K562 (cell line): ENCODE measurements around the gene C5AR2. TPM values are rescaled to one million over a fixed set of nuclear protein-coding genes. Genes with fewer than 3 reads are reported as not detected.
A peak's percentile ranks its signal among the peaks of the same experiment; 100 is the strongest.

Source experiments
- ATAC-seq: fragments of 200-7000 bp; cut with Tn5 transposase; 3 replicates; pipeline ENCODE4 v1.9.1; 2020; ENCODE audit warnings: moderate library complexity
- BruUV-seq: library from RNA; stranded (reverse); fragments of 400-500 nt; replicated peaks from 2 replicates; lab custom pipeline; 2021; lab: Mats Ljungman, UMichigan
- CTCF ChIA-PET: fragments of 300-600 bp; formaldehyde crosslinking; extraction: SDS; loops from one replicate; lab custom pipeline; 2021; ENCODE audit warnings: low intra/inter-chr PET ratio; lab: Yijun Ruan, JAX
- POLR2A ChIA-PET: fragments of 300-600, 350-650 bp; sonication (Branson Sonifier 250); formaldehyde crosslinking; extraction: SDS; loops from one replicate; lab custom pipeline; 2021; ENCODE audit warnings: antibody characterized with exemption, inconsistent platforms; lab: Yijun Ruan, JAX
- DNase-seq, 4 experiments: peaks; one replicate each; pipeline versions ENCODE4 v3.0.0 to v3.0.0-alpha.2; 2011 to 2018; ENCODE audit warnings: low spot score in 3 of 4, mixed read lengths in 3 of 4; ENCODE audit errors: extremely low read depth in 1 of 4
- FAIRE-seq: peaks from 2 replicates; lab custom pipeline; 2011; peaks lifted over from hg19 to GRCh38; lab: Jason Lieb, UNC
- H2AFZ ChIP-seq: 2 replicates; pipeline ENCODE4 v1.6.0; 2011; ENCODE audit warnings: low read depth, low read length, control low read depth, inconsistent platforms
- H3K27ac ChIP-seq: fragments of 200-600 bp; 3 replicates; pipeline ENCODE4 v1.8.0; 2011; ENCODE audit warnings: low read depth, mild to moderate bottlenecking, control low read depth, inconsistent platforms, low read length, moderate library complexity, mixed read lengths; ENCODE audit errors: extremely low read depth
- H3K27me3 ChIP-seq, 2 experiments: fragments of 300-600 bp in 1 of 2; 2 replicates in 1 of 2; 3 replicates in 1 of 2; pipeline versions ENCODE4 v1.6.0 to v1.8.0; 2011; ENCODE audit warnings: inconsistent platforms in 2 of 2, low read length in 2 of 2, mild to moderate bottlenecking in 1 of 2, mixed read lengths in 1 of 2, moderate library complexity in 1 of 2; ENCODE audit not compliant: control insufficient read depth in 2 of 2, insufficient read depth in 2 of 2
- H3K36me3 ChIP-seq: fragments of 300-600 bp; 3 replicates; pipeline ENCODE4 v1.8.0; 2011; ENCODE audit warnings: mild to moderate bottlenecking, low read length, inconsistent platforms; ENCODE audit not compliant: control insufficient read depth, insufficient read depth
- H3K4me1 ChIP-seq, 2 experiments: fragments of 200-600 bp in 1 of 2; replicated peaks in 1 of 2; 2 replicates in 1 of 2; 3 replicates in 1 of 2; pipeline versions ENCODE4 v1.5.1 to v1.8.0; 2011; ENCODE audit warnings: inconsistent platforms in 2 of 2, low read length in 2 of 2, mild to moderate bottlenecking in 1 of 2, mixed read lengths in 1 of 2, moderate library complexity in 1 of 2; ENCODE audit not compliant: control insufficient read depth in 2 of 2, insufficient read depth in 2 of 2
- H3K4me2 ChIP-seq: 2 replicates; pipeline ENCODE4 v1.6.1; 2011; ENCODE audit warnings: low read length, control low read depth, inconsistent platforms, mixed read lengths; ENCODE audit not compliant: insufficient read depth
- H3K4me3 ChIP-seq: fragments of 200-600 bp; sonication (generic), shearing (Covaris generic); 2 replicates; pipeline ENCODE4 v1.5.1; 2016; ENCODE audit warnings: control low read depth, inconsistent platforms
- H3K79me2 ChIP-seq: fragments of 200-600 bp; 3 replicates; pipeline ENCODE4 v1.8.0; 2011; ENCODE audit warnings: low read length, inconsistent platforms; ENCODE audit not compliant: control insufficient read depth, insufficient read depth
- H3K9ac ChIP-seq, 2 experiments: 2 replicates each; pipeline versions ENCODE4 v1.6.0 to v1.6.1; 2011; ENCODE audit warnings: low read depth in 2 of 2, low read length in 2 of 2, control low read depth in 1 of 2, inconsistent platforms in 1 of 2, mild to moderate bottlenecking in 1 of 2, mixed read lengths in 1 of 2; ENCODE audit not compliant: insufficient read depth in 1 of 2
- H3K9me1 ChIP-seq: one replicate; pipeline ENCODE4 v1.6.0; 2011; ENCODE audit warnings: inconsistent platforms, mild to moderate bottlenecking, low read length, moderate library complexity; ENCODE audit not compliant: control insufficient read depth, insufficient read depth
- H3K9me3 ChIP-seq: replicated peaks from 2 replicates; pipeline ENCODE4 v1.5.1; 2011; ENCODE audit warnings: low read depth, low read length, inconsistent platforms; ENCODE audit not compliant: control insufficient read depth, insufficient read depth
- H4K20me1 ChIP-seq: replicated peaks from 2 replicates; pipeline ENCODE4 v1.6.1; 2011; ENCODE audit warnings: low read length, inconsistent platforms, mixed read lengths; ENCODE audit not compliant: control insufficient read depth, insufficient read depth
- CREM ChIP-seq: IDR thresholded peaks from 2 replicates; pipeline ENCODE4 v1.6.1; 2014; ENCODE audit warnings: antibody characterized with exemption, low read depth
- CTBP1 ChIP-seq: fragments of 450-650 bp; IDR thresholded peaks from 2 replicates; pipeline ENCODE4 v1.6.1; 2016; ENCODE audit warnings: borderline replicate concordance
- ELF2 ChIP-seq: fragments of 250-450 bp; sonication (Bioruptor Pico); IDR thresholded peaks from 2 replicates; pipeline ENCODE4 v1.5.0; 2021; ENCODE audit warnings: mild to moderate bottlenecking
- FOS ChIP-seq: IDR thresholded peaks from 3 replicates; pipeline ENCODE4 v1.6.1; 2011; ENCODE audit not compliant: insufficient read length; ENCODE audit errors: extremely low read depth
- FOXJ2 ChIP-seq: fragments of 200-800 bp; sonication (Bioruptor generic); IDR thresholded peaks from 2 replicates; pipeline ENCODE4 v1.6.1; 2016; ENCODE audit warnings: missing genetic modification characterization, missing compliant biosample characterization
- FUS ChIP-seq: fragments of 200-400 bp; formaldehyde crosslinking; optimal IDR thresholded peaks from 2 replicates; pipeline ENCODE3; 2017; ENCODE audit warnings: low read depth, low read length
- HINFP ChIP-seq: fragments of 450-650 bp; conservative IDR thresholded peaks from 2 replicates; pipeline ENCODE4 v1.6.1; 2016; ENCODE audit warnings: missing genetic modification characterization, low read depth, mild to moderate bottlenecking, control low read depth, missing compliant biosample characterization
- KLF10 ChIP-seq: fragments of 250-450 bp; sonication (Bioruptor Pico); IDR thresholded peaks from 2 replicates; pipeline ENCODE4 v1.6.1; 2021; ENCODE audit warnings: matching md5 sums
- RREB1 ChIP-seq: fragments of 250-450 bp; sonication (Bioruptor Pico); IDR thresholded peaks from 2 replicates; pipeline ENCODE4 v1.4.0; 2020
- SREBF1 ChIP-seq: fragments of 150-350 bp; IDR thresholded peaks from 2 replicates; pipeline ENCODE4 v1.6.1; 2014; ENCODE audit warnings: antibody characterized with exemption, low read depth, low read length, borderline replicate concordance
- USF1 ChIP-seq: sonication (generic); formaldehyde crosslinking; IDR thresholded peaks from 2 replicates; pipeline ENCODE4 v1.9.0; 2022; ENCODE audit warnings: mild to moderate bottlenecking, missing genetic modification reagents
- USF2 ChIP-seq: sonication (generic); formaldehyde crosslinking; IDR thresholded peaks from 2 replicates; pipeline ENCODE4 v1.5.0; 2020; ENCODE audit warnings: missing genetic modification reagents
- ZBTB7A ChIP-seq: IDR thresholded peaks from 2 replicates; pipeline ENCODE4 v1.6.1; 2011; ENCODE audit warnings: low read depth, mild to moderate bottlenecking, low read length, moderate library complexity, borderline replicate concordance; ENCODE audit not compliant: control insufficient read depth
- ZC3H8 ChIP-seq: fragments of 450-650 bp; IDR thresholded peaks from 2 replicates; pipeline ENCODE4 v1.6.1; 2017
- ZNF212 ChIP-seq: fragments of 450-650 bp; formaldehyde crosslinking; IDR thresholded peaks from 2 replicates; pipeline ENCODE4 v1.4.0; 2020; ENCODE audit warnings: mild to moderate bottlenecking
- WGBS: fragments of 100-300 bp; shearing (Covaris generic); methylation state at CpG from one replicate; pipeline ENCODE4 v1.1.6; 2016; ENCODE audit warnings: low coverage, mixed read lengths; ENCODE audit not compliant: insufficient coverage; ENCODE audit errors: missing lambda C conversion rate; 5-methylcytosine and 5-hydroxymethylcytosine counted together
- in situ Hi-C: fragments of 300-500 bp; cut with MboI; formaldehyde crosslinking; loops from 4 replicates; pipeline ENCODE4 v1.15.0; 2018; ENCODE audit warnings: inconsistent platforms, mixed read lengths
- intact Hi-C: fragments of 100-400 bp; cut with micrococcal nuclease; formaldehyde crosslinking; loops from 2 replicates; pipeline ENCODE4 v1.14.2; 2022
- polyA plus RNA-seq, 8 experiments: library from polyadenylated mRNA; depleted of rRNA in 4 of 8; stranded (reverse) in 5 of 8; unstranded in 3 of 8; fragments of >200 nt; fragmentation: Nextera tagmentation in 2 of 8; fragmentation: Illumina TruSeq in 1 of 8; extraction: Ambion mirVana in 2 of 8; extraction: Trizol in 1 of 8; gene quantifications; 2 replicates each; pipeline versions ENCODE4 v1.2.1 to v1.2.3, GENCODE V29; 2011 to 2014; ENCODE audit warnings: inconsistent platforms in 1 of 8, missing spikeins in 1 of 8
- total RNA-seq, 7 experiments: library from RNA; depleted of rRNA in 6 of 7; stranded (reverse); fragments of >200 nt in 6 of 7; fragmentation: Illumina TruSeq in 2 of 7; extraction: Trizol in 2 of 7; gene quantifications; 2 replicates each; pipeline versions ENCODE4 v1.2.1 to v1.2.3, GENCODE V29; 2011 to 2021; ENCODE audit warnings: low replicate concordance in 1 of 7

The C5AR2 gene
- total and polyA plus RNA-seq, 9 of the 15 experiments (the other 6 are each of a cell fraction or from before 2014, with no cell fraction given), result 0.01 to 1.1 (median 0.13) TPM

- no peaks in the 10 kb centered on the region for H3K27me3 ChIP-seq
- peaks cover 3% of the 10 kb centered on the region; the same call in 1 of the 2 replicates for H4K20me1 ChIP-seq
- H3K4me1 ChIP-seq, result peaks cover 25 to 32% of the 10 kb centered on the region in 2 experiments
- H2AFZ ChIP-seq, result peak overlapping the region; percentile 21; the same call in 1 of the 2 replicates
- peaks cover 57% of the 10 kb centered on the region; the same call in 2 of the 3 replicates for H3K36me3 ChIP-seq
- ChIA-PET POLR2A (interaction anchor here (0.6 to 1.2 kb wide), 4 partner anchors 16 to 67 kb away, joined by 3 read pairs; no protein-coding TSS in a partner anchor), CTCF (no interaction called here)
- peak overlapping the region; percentile 0; the same call in 1 of the 2 replicates for H3K4me3 ChIP-seq
- no TSS peak for BruUV-seq
- intact Hi-C loops (no loop called here), in situ Hi-C loops (no loop called here)
- H3K9ac ChIP-seq, result no peak overlapping the region
- H3K79me2 ChIP-seq, result peaks cover 61% of the 10 kb centered on the region
- WGBS, result 78% methylated on average over 3 of the region's 3 CpGs
- H3K9me1 ChIP-seq, result no peaks in the 10 kb centered on the region
- peak overlapping the region; percentile 67 for H3K27ac ChIP-seq
- no peaks in the 10 kb centered on the region for H3K9me3 ChIP-seq
- FAIRE-seq, result peak; percentile 23
- H3K4me2 ChIP-seq, result peak overlapping the region; percentile 50
- peak; percentile 57 for ATAC-seq
- peak in 2 of 4 experiments; percentile 49 to 66 for DNase-seq
- no peak for TF ChIP-seq ELF2
- TF ChIP-seq CREM, result 0 out of 2 replicates have a peak, but pooled peaks have one; percentile 19
- TF ChIP-seq ZBTB7A, result no peak
- no peak for TF ChIP-seq SREBF1
- peak; percentile 61 for TF ChIP-seq USF1
- peak; percentile 83 for TF ChIP-seq USF2
- no peak for TF ChIP-seq CTBP1
- no peak for TF ChIP-seq ZC3H8
- peak; percentile 29 for TF ChIP-seq FOS
- TF ChIP-seq RREB1 (CRISPR knock-in tag), result no peak
- TF ChIP-seq KLF10 (CRISPR knock-in tag), result no peak
- TF ChIP-seq ZNF212 (CRISPR knock-in tag), result no peak
- 0 out of 2 replicates have a peak, but pooled peaks have one; percentile 38 for TF ChIP-seq FOXJ2
- no peak for TF ChIP-seq HINFP (tag)
- TF ChIP-seq FUS, result no peak
Measured at GRCh38 chr19:47351548-47351947, 19.6 kb downstream of the C5AR2 start.
